Testis (tissue), 2 donors: ENCODE results near the gene CELSR2.

Source experiments
- POLR2A ChIP-seq: fragments of 450-650 bp; IDR thresholded peaks from one replicate; pipeline ENCODE4 v1.6.1; 2017; ENCODE audit warnings: antibody characterized with exemption, mild to moderate bottlenecking, moderate library complexity
- TF ChIP-seq, protein P1 (sequence below), 3 experiments: fragments of 450-650 bp in 2 of 3; fragments of 200-600 bp in 1 of 3; sonication (generic) in 1 of 3; IDR thresholded peaks; one replicate each; pipeline ENCODE4 v1.5.1; 2016 to 2019; ENCODE audit warnings: antibody characterized with exemption in 3 of 3, mild to moderate bottlenecking in 2 of 3, moderate library complexity in 1 of 3

- TF ChIP-seq, protein P1, sequence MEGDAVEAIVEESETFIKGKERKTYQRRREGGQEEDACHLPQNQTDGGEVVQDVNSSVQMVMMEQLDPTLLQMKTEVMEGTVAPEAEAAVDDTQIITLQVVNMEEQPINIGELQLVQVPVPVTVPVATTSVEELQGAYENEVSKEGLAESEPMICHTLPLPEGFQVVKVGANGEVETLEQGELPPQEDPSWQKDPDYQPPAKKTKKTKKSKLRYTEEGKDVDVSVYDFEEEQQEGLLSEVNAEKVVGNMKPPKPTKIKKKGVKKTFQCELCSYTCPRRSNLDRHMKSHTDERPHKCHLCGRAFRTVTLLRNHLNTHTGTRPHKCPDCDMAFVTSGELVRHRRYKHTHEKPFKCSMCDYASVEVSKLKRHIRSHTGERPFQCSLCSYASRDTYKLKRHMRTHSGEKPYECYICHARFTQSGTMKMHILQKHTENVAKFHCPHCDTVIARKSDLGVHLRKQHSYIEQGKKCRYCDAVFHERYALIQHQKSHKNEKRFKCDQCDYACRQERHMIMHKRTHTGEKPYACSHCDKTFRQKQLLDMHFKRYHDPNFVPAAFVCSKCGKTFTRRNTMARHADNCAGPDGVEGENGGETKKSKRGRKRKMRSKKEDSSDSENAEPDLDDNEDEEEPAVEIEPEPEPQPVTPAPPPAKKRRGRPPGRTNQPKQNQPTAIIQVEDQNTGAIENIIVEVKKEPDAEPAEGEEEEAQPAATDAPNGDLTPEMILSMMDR (IDR thresholded peaks at IDR 0.05), result no peak
- no peak for TF ChIP-seq POLR2A
These were observed 24.4 kb downstream of the CELSR2 start for GRCh38 chr1:109273570-109274288.
